HG02642 (cell line): ENCODE data around the gene FOXF2.

Experiments
- ATAC-seq: cut with Tn5 transposase; IDR thresholded peaks from one replicate; pipeline ENCODE4 v1.9.1; 2021; ENCODE audit warnings: mild to moderate bottlenecking; ENCODE audit not compliant: unreplicated experiment, poor library complexity

FOXF2 gene

GRCh38 chr6:1378065-1379016, 11.0 kb upstream of the FOXF2 start:
- no peak for ATAC-seq

- no peak for ATAC-seq
Measured at GRCh38 chr6:1379017-1379787, 10.2 kb upstream of the FOXF2 start.

GRCh38 chr6:1379788-1380147, 9.6 kb upstream of the FOXF2 start:
- ATAC-seq, result no peak

GRCh38 chr6:1380625-1381427, 8.6 kb upstream of the FOXF2 start:
- ATAC-seq, result no peak

- no peak for ATAC-seq
Measured at GRCh38 chr6:1381481-1382330, 7.7 kb upstream of the FOXF2 start.

GRCh38 chr6:1382331-1382882, 7.0 kb upstream of the FOXF2 start:
- ATAC-seq, result no peak

- ATAC-seq, result no peak
Measured at GRCh38 chr6:1382883-1383728, 6.3 kb upstream of the FOXF2 start.

- no peak for ATAC-seq
Measured at GRCh38 chr6:1383729-1384548, 5.4 kb upstream of the FOXF2 start.

GRCh38 chr6:1384549-1385128, 4.7 kb upstream of the FOXF2 start:
- ATAC-seq, result no peak

GRCh38 chr6:1385129-1386037, 4.0 kb upstream of the FOXF2 start:
- ATAC-seq, result no peak

- ATAC-seq, result no peak
Measured at GRCh38 chr6:1386038-1386709, 3.2 kb upstream of the FOXF2 start.

- ATAC-seq, result no peak
Measured at GRCh38 chr6:1387538-1387875, 1.9 kb upstream of the FOXF2 start.

- ATAC-seq, result no peak
Measured at GRCh38 chr6:1387876-1388629, 1.3 kb upstream of the FOXF2 start.

- no peak for ATAC-seq
Measured at GRCh38 chr6:1388630-1389368, 577 bp upstream of the FOXF2 start.
